Stimulated activated CD4-positive, alpha-beta T cell treated with anti-CD3 and anti-CD28 coated beads, Interleukin-1b, Interleukin-23, amount 100 ng/mL, for 4 hours (primary cell): ENCODE data around the gene DHX40.
"Not testable (repeated sequence)": the region's sequence is repeated elsewhere in the genome, so short reads cannot be mapped to it uniquely, and the experiment has no call there.

ENCODE experiments used
- DNase-seq, 2 donors: peaks; one replicate each; pipeline ENCODE4 v3.0.0-alpha.2; 2020; ENCODE audit warnings: low read depth in 2 of 2

The DHX40 gene, protein sequence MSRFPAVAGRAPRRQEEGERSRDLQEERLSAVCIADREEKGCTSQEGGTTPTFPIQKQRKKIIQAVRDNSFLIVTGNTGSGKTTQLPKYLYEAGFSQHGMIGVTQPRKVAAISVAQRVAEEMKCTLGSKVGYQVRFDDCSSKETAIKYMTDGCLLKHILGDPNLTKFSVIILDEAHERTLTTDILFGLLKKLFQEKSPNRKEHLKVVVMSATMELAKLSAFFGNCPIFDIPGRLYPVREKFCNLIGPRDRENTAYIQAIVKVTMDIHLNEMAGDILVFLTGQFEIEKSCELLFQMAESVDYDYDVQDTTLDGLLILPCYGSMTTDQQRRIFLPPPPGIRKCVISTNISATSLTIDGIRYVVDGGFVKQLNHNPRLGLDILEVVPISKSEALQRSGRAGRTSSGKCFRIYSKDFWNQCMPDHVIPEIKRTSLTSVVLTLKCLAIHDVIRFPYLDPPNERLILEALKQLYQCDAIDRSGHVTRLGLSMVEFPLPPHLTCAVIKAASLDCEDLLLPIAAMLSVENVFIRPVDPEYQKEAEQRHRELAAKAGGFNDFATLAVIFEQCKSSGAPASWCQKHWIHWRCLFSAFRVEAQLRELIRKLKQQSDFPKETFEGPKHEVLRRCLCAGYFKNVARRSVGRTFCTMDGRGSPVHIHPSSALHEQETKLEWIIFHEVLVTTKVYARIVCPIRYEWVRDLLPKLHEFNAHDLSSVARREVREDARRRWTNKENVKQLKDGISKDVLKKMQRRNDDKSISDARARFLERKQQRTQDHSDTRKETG

DNA sequence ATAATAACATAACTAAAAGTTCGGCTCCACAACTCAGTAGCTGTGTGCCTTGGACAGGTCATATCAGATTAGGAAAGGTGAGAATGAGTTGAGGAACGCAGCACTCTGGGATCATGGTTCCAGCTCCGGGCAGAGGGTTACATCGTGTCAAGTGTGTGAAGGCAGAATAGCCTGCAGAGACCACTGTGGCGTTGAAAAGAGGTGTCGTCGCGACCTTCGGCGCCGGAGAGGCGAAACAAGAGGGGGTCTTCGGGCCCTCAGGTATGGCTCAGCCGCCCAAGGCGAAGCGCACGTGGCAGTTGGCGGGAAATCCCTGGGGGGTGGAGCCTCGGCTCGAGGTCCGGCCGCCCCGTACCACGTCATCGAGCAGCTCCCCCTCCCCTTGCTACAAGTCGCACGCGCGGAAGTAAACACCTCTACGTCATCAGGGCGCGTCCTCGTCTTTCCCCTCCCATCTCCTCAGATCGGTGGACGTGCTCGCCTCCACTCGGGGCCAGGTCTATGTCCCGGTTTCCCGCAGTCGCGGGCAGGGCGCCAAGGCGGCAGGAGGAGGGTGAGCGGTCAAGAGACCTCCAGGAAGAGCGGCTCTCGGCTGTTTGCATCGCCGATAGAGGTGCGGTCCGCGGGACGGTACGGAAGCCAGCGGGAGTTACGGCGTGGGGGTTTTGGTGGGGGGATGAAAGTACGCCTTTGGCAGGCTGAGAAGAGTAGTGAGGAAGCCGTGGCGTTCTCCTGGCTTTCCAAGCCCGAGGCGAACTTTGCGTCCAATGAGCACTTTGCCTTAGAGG lies at the start of gene DHX40:
DHX40 (plus strand) TSS at position 440 of the 788 bp plus-strand sequence; CDS start at position 502, 62 bp downstream.
- DNase-seq, result peak; percentile 93 to 94

DNA sequence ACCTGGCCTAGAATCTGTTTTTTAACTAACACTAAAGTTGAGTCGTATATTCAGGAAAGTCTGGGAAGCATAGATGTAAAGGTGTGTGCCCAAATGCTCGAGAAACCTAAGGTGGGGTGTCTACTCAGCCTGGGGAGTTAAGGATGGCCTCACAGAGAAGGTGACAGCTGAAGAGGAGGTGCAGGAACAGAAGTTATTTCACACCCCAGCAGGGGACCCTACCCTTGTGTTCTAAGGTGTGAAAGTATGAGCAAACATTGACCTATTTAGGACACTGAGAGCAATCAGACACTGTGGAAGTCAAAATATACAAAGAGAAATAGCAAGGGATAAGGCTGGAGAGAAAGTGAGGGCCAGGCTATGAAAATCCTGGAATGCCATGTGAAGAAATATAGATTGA lies 49.0 kb upstream of the DHX40 start:
- DNase-seq, result no peak

DNA sequence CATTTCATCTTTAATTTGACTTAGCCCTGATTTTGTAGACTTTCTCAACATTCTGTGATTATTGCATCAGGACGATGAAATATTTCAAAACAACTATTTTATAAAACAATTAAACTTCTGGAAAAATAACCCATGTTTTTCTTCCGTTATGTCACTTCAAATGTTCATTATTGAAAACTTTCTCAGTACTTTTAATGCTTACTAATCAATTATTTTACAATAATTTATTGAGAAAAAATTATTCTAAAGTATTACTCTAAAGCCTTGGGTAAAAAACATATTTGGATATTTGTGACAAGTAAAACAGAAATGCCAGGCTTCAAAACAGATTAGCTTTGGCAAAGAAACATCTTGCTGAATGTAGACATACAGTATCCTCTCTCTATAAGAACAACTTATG lies 46.3 kb upstream of the DHX40 start:
- no peak for DNase-seq

DNA sequence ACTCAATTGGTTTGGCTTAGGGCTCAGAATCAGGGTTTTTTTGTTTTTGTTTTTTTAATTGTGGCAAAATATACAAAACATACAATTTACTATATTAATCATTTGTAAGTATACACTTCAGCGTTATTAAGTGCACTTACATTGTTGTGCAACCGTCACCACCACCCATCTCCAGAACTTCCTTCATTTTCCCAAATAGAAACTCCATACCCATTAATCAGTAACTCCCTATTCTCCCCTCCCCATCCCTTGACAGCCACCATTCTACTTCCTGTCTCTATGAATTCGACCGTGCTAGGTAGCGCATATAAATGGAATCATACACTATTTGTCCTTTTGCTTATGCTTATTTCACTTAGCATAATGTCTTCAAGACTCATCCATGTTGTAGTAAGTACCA lies 45.2 kb upstream of the DHX40 start:
- no peak for DNase-seq

DNA sequence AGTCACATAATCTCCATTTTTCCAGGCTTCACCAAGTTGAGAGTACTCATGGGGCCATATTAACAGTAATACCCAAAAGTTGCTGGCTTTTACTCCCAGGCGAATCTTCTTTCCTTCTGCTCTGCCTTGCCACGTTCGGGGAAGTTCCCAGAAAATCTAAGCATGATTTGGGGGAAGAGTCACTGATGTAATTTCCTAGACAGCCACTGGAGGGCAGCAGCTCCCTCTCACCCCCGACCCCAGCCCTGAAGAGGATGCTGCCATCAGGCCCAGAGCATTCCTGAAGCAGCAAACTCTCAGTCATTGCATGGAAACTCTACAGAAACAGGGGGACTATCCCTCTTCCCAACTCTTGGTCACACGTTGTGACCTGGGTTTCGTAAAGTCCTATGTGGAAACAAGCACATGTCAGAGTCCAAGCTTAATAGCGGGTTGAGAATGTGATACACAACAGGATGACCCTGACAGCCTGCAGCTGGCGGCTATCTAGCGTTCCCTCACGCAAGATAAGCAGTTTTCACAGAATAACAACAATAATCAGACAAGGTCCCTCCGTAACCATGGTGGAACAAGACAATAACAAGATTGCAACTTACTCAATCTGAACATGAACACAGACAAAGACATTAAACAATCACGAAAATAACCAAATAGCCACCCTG lies 43.8 kb upstream of the DHX40 start:
- peak; percentile 40 to 52 for DNase-seq

DNA sequence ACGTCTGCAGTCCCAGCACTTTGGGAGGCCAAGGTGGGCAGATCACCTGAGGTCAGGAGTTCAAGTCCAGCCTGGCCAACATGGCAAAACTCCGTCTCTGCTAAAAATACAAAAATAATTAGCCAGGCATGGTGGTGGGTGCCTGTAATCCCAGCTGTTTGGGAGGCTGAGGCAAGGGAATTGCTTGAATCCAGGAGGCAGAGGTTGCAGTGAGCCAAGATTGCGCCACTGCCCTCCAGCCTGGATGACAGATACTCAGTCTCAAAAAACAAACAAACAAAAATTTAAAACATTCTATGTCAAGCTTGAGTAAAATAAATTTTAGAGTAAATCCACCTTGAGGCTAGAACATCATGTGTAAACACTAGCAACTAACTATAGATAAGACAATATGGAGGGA lies 40.5 kb upstream of the DHX40 start:
- DNase-seq, result not testable (repeated sequence)

DNA sequence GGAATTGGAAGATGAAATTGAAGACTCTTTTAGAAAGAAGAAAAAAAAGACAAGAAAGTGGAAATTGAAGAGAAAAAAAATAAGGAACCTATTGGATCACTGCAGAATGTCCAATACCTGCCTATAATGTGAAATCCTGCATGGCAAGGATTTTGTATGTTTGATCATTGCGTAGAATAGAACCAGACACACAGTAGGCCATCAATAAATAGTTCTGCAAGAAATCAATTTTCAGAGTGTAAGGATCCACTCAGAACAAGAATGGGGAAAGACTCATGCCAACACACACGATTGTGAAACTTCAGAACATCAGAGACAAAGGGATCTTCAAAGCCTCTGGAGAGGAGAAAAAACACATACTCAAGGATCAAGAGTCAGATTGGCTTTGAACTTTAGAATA lies 39.7 kb upstream of the DHX40 start:
- no peak for DNase-seq

DNA sequence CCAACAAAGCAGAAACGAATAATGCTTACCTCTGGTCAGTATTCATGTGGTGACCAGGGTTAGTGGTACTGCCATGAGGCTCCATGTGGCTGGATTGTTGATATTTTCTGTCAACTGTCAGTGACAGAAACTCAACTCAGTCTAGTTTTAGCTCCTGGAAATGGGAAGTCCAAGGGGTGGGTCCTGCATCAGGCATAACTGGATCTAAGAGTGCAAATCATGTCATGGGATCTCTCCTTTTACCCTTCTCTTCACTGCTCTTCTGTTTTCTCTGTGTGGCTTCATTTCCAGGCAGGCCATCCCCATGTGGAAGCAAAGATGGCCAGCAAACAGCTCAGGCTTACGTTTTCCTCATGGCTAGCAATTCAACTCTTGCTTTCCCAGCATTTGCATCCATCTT lies 39.0 kb upstream of the DHX40 start:
- DNase-seq, result no peak

DNA sequence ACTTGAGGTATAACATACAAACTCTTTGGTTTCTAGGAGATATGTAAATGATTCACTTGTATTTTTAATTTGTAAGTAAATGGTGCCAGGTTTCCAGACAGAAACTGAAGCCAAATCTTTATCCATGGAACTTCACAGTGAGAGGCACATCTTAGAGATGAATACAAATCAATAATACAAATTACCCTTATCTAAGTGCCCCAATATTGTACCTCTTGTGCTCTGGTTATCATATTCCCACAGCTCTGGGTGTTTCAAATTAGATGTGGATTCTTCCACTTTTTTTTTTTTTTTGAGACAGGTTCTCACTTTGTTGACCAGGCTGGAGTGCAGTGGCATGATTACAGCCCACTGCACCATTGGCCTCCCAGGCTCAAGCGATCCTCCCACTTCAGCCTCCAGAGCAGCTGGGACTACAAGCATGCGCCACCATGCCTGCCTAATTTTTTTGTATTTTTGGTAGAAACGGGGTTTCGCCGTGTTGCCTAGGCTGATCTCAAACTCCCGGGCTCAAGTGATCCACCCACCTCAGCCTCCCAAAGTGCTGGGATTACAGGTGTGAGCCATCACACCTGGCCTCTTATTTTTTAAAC lies 38.0 kb upstream of the DHX40 start:
- no peak for DNase-seq

DNA sequence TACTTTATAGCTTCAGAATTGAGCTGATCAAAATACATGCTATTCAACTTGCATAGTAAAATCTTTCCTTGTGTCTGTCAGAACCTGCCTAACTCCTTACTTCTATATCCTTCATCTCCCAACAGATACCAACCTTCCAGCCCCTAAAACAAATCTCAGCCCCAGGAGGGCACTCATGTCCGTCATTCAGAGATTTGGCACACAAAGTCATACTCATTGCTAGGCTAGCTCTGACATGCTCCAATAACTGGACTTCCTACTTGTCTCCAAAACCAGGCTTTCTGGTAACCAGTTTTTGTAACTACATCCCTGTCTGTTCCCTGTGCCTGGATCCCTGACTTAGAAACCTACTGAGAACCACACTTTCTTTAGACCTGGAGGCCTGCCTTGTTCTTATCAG lies 37.5 kb upstream of the DHX40 start:
- DNase-seq, result no peak

DNA sequence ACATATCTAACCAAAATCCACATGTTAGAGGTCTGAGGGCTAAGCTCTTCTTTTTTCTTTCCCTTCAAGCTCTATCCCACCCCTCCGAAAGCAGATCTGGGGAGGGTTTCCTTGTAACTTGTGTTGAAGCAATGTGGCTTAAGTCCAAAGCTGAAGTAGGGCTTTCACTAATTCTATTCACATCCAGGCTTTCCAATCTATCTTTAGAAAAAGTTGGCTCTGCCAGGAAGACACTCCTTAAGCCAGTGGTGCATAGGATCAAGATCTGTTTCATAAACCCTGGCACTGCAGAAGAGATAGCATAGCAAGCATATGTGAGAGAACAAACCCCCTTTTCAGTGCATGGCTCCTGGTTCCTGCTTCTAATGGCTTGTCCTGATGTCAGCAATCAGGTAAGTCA lies 34.9 kb upstream of the DHX40 start:
- no peak for DNase-seq

DNA sequence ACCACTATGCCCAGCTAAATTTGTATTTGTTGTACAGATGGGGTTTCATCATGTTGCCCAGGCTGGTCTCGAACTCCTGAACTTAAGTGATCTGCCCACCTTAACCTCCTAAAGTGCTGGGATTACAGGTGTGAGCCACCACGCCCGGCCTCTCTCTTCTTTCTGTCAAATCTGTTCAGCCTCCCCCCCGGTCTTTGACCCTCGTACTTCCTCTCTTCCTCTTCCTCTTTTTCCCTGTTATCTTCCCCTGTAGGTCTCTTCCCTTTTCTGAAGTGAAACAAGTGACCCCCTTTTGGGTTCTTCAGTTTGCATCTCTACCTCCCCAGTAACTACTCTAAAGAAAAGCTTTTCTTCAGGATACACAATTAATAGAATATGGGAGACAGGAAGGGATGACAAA lies 31.7 kb upstream of the DHX40 start:
- DNase-seq, result no peak

DNA sequence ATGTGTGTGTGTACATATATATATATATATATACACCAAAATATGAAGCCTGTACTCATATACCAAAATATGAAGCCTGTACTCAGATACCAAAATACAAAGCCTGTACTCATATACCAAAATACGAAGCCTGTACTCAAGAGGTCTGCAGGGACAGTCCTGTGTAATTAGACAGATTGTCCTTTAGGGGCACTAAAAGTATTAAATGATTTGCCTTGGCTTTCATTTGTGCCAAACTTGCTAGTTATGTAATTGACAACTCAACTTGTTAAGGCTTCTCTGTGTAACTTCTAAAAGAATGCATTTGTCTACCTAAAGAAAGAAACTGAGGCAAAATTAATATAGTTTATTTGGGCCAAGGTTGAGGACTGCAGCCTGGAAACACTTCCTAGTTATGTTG lies 30.8 kb upstream of the DHX40 start:
- no peak for DNase-seq

DNA sequence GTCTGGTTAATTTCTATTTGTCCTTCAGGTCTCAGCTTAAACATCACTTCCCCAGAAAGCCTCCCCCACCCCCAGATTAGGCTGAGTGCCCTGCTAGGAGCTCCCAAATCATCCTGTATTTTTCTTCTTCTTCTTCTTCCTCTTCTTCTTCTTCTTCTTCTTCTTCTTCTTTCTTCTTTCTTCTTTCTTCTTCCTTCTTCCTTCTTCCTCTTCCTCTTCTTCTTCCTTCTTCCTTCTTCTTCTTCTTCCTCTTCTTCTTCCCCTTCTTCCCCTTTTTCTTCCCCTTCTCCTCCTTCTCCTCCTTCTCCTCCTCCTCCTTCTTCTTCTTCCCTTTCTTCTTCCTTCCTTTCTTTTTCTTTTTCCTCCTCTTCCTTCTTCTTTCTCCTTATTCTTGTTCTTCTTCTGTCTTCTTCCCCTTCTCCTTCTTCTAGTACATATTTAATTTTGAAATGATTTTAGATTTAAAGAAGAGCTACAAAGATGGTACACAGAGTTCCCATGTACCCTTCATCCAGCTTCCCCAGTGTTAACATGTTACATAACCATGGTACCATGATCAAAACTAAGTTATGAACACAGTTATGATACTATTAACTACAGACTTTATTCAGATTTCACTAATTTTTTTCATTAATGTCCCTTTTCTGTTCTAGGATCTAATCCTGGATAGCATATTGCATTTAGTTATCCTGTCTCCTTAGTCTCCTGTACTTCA lies 27.1 kb upstream of the DHX40 start:
- no peak for DNase-seq

DNA sequence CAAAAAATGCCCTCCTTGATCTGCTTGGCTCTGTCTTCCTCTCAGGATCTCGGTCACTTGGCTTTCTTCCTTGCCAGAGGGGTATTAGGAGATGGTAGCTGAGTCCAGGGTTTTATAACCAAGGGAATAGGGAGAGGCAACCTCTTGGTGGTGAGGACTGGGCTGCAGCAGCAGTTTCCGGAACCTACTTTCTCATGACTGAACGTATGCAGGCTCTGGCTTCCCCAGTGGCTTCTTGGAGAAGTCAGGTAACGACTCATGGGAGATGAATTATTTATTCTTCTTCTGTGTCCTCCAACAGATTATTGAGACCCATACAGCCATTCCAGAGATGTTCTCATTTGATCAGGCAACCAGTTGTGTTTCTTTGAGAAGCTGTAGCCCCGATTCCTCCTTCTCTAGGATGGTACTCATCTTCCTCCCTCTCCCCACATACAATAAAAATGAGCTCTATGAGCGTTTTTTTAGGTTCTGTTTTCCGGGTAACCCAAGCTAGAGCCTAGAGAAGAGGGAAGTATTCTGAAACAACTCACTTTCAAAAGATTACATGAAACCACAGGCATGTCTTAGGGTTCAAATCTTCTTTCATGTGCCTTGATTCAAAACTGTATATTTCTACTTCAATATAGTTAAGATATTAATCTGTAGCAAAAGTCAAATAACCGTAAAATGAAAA lies 22.3 kb upstream of the DHX40 start:
- no peak for DNase-seq

DNA sequence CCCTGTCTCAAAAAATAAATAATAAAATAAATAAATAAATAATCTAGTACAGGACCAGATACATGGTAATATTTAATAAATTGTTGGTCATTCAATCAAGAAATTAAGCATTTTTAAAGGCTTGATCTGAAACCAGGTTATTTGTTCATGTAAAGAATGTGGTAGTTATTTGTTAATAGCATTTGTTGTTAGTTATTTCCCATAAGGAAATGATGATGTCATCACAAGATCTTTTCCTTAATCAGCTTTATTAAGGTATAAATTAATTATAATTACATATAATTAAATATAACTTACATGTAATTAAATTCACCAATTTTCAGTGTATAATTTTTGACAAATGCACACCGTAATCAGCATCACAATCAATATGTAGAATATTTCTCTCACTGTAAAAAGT lies 19.5 kb upstream of the DHX40 start:
- no peak for DNase-seq

DNA sequence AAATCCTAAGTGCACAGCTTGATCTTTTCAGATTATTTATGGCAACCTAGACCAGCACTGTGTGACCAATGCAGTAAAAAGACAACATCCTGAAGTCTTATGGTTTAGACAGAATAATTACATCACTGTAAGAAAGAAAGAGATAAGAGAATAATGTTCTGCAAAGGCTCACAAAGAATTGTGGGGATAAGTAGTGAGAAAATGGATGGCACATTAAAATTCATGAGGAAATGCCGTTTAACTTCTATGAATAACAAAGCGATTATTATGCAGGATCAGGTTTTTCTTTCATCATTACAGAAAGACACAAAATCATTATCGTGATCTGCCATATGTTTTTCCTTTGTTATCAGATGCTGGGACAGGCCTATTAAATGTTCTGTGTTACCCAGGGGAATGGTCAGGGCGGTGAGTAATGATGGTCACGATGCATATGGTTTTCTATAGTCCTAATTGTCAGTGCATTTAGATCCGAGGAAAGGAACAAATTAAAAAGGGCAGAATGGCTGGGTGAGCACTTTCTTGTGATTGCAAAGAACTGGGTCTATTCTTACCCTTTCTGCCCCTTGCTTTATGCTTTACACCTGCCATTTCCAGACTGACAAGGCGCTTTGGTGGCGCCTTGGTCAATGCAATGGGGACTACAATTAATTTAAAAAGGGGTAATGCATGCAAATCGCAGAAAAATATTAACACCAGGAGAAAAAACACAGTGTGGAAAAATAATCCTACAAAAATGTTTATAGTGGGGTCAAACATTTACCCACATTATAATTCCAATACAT lies 18.1 kb upstream of the DHX40 start:
- no peak for DNase-seq

DNA sequence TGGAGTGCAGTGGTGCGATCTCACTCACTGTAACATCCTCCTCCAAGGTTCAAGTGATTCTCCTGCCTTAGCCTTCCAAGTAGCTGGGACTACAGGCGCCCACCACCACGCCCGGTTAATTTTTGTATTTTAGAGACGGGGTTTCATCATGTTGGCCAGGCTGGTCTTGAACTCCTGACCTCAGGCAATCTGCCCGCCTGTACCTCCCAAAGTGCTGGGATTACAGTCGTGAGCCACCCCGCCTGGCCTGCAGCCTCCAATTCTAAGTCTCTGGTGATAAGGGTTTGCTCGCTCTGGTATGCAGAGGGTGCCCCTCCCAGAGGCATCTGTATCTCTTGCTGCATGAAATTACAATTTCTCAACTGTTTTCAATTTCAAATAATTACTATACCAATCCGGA lies 16.4 kb upstream of the DHX40 start:
- DNase-seq, result not testable (repeated sequence)

DNA sequence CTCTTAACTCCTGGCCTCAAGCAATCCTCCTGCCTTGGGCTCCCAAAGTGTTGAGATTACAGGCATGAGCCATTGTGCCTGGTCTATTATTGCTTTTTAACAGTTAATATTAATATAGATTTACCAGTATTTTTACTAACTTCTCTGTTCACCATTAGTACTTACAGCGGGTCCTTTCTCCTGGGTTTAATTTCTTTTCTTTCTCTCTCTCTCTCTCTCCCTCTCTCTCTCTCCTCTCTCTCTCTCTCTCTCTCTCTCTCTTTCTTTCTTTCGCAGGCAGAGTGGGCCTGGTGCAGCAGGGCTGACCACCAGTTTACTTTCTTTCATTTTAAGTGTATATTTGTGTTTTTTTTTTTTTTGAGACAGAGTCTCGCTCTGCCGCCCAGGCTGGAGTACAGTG lies 14.7 kb upstream of the DHX40 start:
- no peak for DNase-seq
